ENCODE results near the gene EHMT1. TPM values are rescaled to one million over a fixed set of nuclear protein-coding genes. Genes with fewer than 3 reads are reported as not detected.
A peak's percentile ranks its signal among the peaks of the same experiment; 100 is the strongest.

The EHMT1 gene
- total RNA-seq, 1 experiment from 2014 or later: 112 TPM

DNA sequence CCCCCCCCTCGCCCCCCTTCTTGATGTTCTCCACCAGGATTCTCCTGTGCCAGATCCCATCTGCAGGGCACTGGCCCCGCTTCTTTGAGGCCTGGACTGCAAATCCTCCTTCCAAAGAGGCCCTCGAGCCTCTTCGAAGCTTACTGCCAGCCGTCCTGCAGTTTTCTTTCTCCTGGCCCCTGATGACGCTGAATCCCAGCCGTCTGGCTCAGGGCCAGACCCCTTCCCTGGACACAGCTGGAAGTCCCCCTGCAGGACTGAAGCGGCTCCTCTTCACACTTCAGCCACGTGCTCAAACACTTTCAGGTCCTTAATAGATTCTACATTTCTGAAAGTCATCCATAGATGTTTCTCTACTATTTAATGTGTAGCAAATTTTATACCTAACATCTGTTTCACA lies 121.5 kb downstream of the EHMT1 start:
- no peaks in the 10 kb centered on the region for H3K9me3 ChIP-seq (ENCODE audit: control insufficient read depth, low read depth, low read length)
- DNase-seq: no peak
- Mint-ChIP-seq H3K27ac (peak overlapping the region; percentile 68 to 91 (median 90); a peak in 4 of 7 replicates), H3K4me1 (peaks cover 14 to 18% of the 10 kb centered on the region in 2 experiments), H3K27me3 (ENCODE audit: low read depth) (no peaks in the 10 kb centered on the region), H3K36me3 (ENCODE audit: insufficient read depth in 1 of 3, low read depth in 3 of 3) (peaks cover 29 to 58% (median 50%) of the 10 kb centered on the region in 3 experiments; a peak in 6 of 7 replicates), H3K9me3 (no peaks in the 10 kb centered on the region), H3K4me3 (no peak overlapping the region)
- H3K27me3 ChIP-seq (ENCODE audit: insufficient read depth, low read length): no peaks in the 10 kb centered on the region; the same call in 1 of the 2 replicates
- H2AK5ac ChIP-seq (ENCODE audit: insufficient read length, low read length): no peak overlapping the region
- H4K91ac ChIP-seq (ENCODE audit: insufficient read length, low read depth, low read length): no peak overlapping the region
- no peaks in the 10 kb centered on the region for H3K23me2 ChIP-seq (ENCODE audit: insufficient read length, low read depth, low read length, poor library complexity, severe bottlenecking)
- H2BK20ac ChIP-seq (ENCODE audit: low read depth, low read length, poor library complexity, severe bottlenecking): no peak overlapping the region
- H3K27ac ChIP-seq (ENCODE audit: insufficient read length, low read depth, low read length): no peak overlapping the region
- no peaks in the 10 kb centered on the region for H3K4me1 ChIP-seq (ENCODE audit: insufficient read depth, low read length)
- H2AFZ ChIP-seq (ENCODE audit: low read length): no peak overlapping the region
- H2BK12ac ChIP-seq (ENCODE audit: insufficient read length, low read depth, low read length): no peak overlapping the region
- no peak overlapping the region for H3K4ac ChIP-seq (ENCODE audit: low read depth, low read length)
- TF ChIP-seq, protein P1, sequence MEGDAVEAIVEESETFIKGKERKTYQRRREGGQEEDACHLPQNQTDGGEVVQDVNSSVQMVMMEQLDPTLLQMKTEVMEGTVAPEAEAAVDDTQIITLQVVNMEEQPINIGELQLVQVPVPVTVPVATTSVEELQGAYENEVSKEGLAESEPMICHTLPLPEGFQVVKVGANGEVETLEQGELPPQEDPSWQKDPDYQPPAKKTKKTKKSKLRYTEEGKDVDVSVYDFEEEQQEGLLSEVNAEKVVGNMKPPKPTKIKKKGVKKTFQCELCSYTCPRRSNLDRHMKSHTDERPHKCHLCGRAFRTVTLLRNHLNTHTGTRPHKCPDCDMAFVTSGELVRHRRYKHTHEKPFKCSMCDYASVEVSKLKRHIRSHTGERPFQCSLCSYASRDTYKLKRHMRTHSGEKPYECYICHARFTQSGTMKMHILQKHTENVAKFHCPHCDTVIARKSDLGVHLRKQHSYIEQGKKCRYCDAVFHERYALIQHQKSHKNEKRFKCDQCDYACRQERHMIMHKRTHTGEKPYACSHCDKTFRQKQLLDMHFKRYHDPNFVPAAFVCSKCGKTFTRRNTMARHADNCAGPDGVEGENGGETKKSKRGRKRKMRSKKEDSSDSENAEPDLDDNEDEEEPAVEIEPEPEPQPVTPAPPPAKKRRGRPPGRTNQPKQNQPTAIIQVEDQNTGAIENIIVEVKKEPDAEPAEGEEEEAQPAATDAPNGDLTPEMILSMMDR (conservative IDR thresholded peaks at IDR 0.05): no peak
- H3K79me1 ChIP-seq (ENCODE audit: insufficient read depth, low read depth, low read length, poor library complexity, severe bottlenecking): no peaks in the 10 kb centered on the region
- no CpG with 5 or more reads among the region's 9 CpGs for WGBS (ENCODE audit: extremely low coverage, insufficient read length, low lambda C conversion rate)
- no peak overlapping the region for H3K9ac ChIP-seq (ENCODE audit: extremely low read depth, insufficient read length, low read length)
- no peak overlapping the region for H2BK15ac ChIP-seq (ENCODE audit: low read depth, low read length)
- H3K14ac ChIP-seq (ENCODE audit: insufficient read depth, low read length): no peak overlapping the region
- no peaks in the 10 kb centered on the region for H4K20me1 ChIP-seq (ENCODE audit: control insufficient read depth, insufficient read depth, insufficient read length)
- no peak overlapping the region for H4K8ac ChIP-seq (replicated peaks; ENCODE audit: insufficient read length, low read depth, low read length)
- H2BK120ac ChIP-seq (ENCODE audit: low read depth, low read length, poor library complexity, severe bottlenecking): no peak overlapping the region
- H3T11ph ChIP-seq (ENCODE audit: low read length): no peak overlapping the region
- no peaks in the 10 kb centered on the region for H3K79me2 ChIP-seq (ENCODE audit: insufficient read depth, low read length)
- H3K18ac ChIP-seq (ENCODE audit: insufficient read length, low read depth, low read length): no peak overlapping the region
- no peak overlapping the region for H4K5ac ChIP-seq (ENCODE audit: insufficient read length, low read depth, low read length)
- H2BK5ac ChIP-seq (ENCODE audit: insufficient read length, low read length): no peak overlapping the region
- H3K4me2 ChIP-seq (ENCODE audit: insufficient read depth, insufficient read length, low read length): no peak overlapping the region
- no peak overlapping the region for H3K56ac ChIP-seq (ENCODE audit: insufficient read length, low read depth, low read length)
- H3K23ac ChIP-seq (ENCODE audit: insufficient read length, low read depth, low read length): no peak overlapping the region

All from H9 (cell line).